Omental fat pad (tissue), 4 donors: ENCODE results near the gene TERB1. TPM values are rescaled to one million over a fixed set of nuclear protein-coding genes. Genes with fewer than 3 reads are reported as not detected.

Experiments used
- ATAC-seq: fragments of 150-250 bp; one replicate; pipeline ENCODE4 v1.9.1; 2016; ENCODE audit warnings: mild to moderate bottlenecking, moderate library complexity; ENCODE audit not compliant: low FRiP score
- DNase-seq: peaks from one replicate; pipeline ENCODE4 v3.0.0-alpha.2; 2019; ENCODE audit warnings: low spot score
- CTCF ChIP-seq, 3 donors: fragments of 450-650 bp; IDR thresholded peaks; one replicate each; pipeline ENCODE4 v1.5.1; 2016 to 2017; ENCODE audit warnings: antibody characterized with exemption in 3 of 3, mild to moderate bottlenecking in 3 of 3, moderate library complexity in 2 of 3
- total RNA-seq, 4 donors: library from RNA; depleted of rRNA; stranded (reverse); fragments of >200 nt; gene quantifications; one replicate each; pipeline ENCODE4 v1.1.0, GENCODE V29; 2016

Gene TERB1
- total RNA-seq, 4 donors from 2014 or later, result not detected

GRCh38 chr16:66751303-66751991 is 49.9 kb downstream of the TERB1 start, which contains the start of gene DYNC1LI2:
TSS of gene DYNC1LI2 (minus strand) at chr16:66751609. CDS start at chr16:66751591, 18 bp downstream.
- ATAC-seq (peak; percentile 97), DNase-seq (peak; percentile 38)
- peak in 2 of 3 donors; percentile 64 to 80 for TF ChIP-seq CTCF (IDR thresholded peaks at IDR 0.05)

GRCh38 chr16:66751053-66751302 is 50.4 kb downstream of the TERB1 start:
- ATAC-seq, result peak; percentile 13
- no peak for DNase-seq
- no peak for TF ChIP-seq CTCF (IDR thresholded peaks at IDR 0.05)

- ATAC-seq, result no peak
- no peak for DNase-seq
- TF ChIP-seq CTCF (IDR thresholded peaks at IDR 0.05), result no peak
Observed at GRCh38 chr16:66750279-66751052, 50.9 kb downstream of the TERB1 start.

GRCh38 chr16:66746682-66747081 is 54.7 kb downstream of the TERB1 start:
- TF ChIP-seq CTCF (IDR thresholded peaks at IDR 0.05), result no peak
- DNase-seq (no peak), ATAC-seq (no peak)

GRCh38 chr16:66746048-66746447 is 55.3 kb downstream of the TERB1 start:
- ATAC-seq, result no peak

GRCh38 chr16:66741950-66742808 is 59.2 kb downstream of the TERB1 start:
- DNase-seq (no peak), ATAC-seq (no peak)
- TF ChIP-seq CTCF (IDR thresholded peaks at IDR 0.05), result no peak

More at GRCh38 chr16:66746048-66746447, 55.3 kb downstream of the TERB1 start:
- no peak for TF ChIP-seq CTCF (IDR thresholded peaks at IDR 0.05)
- no peak for DNase-seq
